Stimulated activated CD4-positive, alpha-beta T cell treated with anti-CD3 and anti-CD28 coated beads, Interleukin-12 subunit alpha, Interleukin-12 subunit beta, amount 100 ng/mL, for 24 hours (primary cell): ENCODE results near the gene RPS2.
"Not testable (repeated sequence)": the region's sequence is repeated elsewhere in the genome, so short reads cannot be mapped to it uniquely, and the experiment has no call there.

Source experiments
- DNase-seq, 2 experiments: peaks; one replicate each; pipeline ENCODE4 v3.0.0-alpha.2; 2020; ENCODE audit warnings: low read depth in 2 of 2

Gene RPS2

GRCh38 chr16:1942047-1942809 lies 22.4 kb downstream of the RPS2 start:
- no peak for DNase-seq

- DNase-seq: no peak
Measured at GRCh38 chr16:1941162-1942046, 23.2 kb downstream of the RPS2 start.

DNA sequence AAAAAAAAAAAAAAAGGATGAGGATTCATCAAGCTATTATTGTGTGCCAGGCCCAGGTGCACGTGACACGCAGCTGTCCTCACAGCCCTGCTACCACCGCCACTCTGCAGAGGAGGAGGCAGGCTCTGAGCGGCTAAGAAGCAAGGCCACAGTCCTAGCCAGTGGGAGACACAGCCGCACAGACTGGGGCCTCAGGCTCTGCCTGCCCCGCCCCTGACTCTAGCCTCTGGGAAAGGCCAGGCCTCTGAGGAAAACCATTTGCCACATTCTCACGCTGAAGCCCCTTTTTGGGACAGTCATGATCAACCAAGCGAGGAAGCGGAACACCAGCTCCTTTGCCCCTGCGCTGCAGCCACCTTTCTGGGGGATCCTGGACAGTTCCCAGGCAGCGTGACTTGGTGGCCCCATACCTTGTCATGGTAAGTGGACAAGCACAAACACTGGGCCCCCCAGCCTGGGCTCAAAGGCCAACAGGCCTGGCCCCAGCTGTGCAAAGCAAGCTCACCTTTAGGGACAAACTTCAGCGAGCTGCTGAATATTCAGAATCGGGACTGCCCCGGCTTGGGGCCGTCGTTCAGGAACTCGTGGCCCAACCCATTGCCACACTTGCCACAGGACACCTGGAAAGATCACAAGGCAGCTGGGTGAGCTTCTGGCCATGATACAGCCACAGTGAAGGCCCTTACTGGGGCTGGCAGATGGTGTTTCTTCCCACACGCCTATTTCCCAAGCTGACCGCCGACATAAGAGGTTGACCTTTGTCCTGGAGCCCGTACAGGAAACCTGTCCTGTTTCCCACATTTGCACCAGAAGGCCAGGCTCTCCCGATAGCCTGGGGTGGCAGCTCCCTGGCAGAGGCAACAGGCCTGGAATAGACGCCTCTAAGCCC lies 24.1 kb downstream of the RPS2 start:
- DNase-seq: no peak

- DNase-seq: not testable (repeated sequence)
Measured at GRCh38 chr16:1939833-1940232, 24.8 kb downstream of the RPS2 start.

GRCh38 chr16:1938910-1939309 lies 25.7 kb downstream of the RPS2 start:
- DNase-seq: no peak

- DNase-seq: no peak
Measured at GRCh38 chr16:1938316-1938715, 26.3 kb downstream of the RPS2 start.

GRCh38 chr16:1936945-1937479 lies 27.6 kb downstream of the RPS2 start:
- DNase-seq: no peak

- no peak for DNase-seq
Measured at GRCh38 chr16:1933097-1933661, 31.4 kb downstream of the RPS2 start.

DNA sequence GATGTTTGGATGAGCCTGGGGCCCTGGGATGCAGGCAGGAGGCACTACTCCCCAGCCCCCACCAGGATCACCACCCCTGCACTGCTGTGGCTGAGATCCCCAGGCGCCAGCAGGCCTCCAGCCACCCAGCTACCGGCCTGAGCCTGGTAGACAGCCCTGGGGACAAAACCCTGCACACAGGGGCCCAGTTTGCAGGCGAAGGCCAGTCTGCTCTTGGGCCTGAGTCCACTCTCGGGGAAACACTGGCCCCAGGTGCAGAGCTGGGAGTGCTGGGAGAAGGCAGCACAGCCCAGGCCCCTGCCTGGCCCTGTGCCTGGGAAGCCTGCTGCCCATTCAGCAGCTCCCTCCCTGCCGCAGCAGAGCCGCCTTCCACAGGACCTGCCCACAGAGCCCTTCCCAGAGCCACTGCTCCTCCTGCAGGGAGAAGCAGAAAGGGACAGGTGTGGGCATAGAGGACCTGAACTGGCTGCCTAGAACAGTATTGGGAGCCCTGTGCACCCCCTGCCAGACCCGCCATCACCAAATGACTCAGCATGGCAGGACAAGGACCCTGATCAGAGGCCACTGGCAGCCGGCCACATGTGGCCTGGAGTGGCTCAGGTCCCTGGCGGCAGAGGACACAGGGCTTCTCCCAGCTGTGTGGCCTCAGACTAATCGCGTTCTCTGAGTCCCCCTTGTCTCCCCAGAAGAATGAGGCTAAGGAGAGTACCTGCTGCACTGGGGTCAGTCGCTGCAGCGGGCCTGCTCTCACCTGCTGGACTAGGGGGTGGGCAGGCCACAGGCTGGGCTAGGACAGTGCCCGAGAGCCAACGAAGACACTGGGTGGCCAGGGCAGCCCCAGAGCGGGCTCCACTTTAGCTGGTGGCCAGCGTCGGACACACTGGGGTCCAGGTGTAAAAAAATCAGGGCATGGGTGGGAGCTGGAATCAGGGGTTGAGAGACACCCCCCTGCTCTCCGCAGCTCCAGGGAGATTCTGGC lies 32.3 kb downstream of the RPS2 start:
- DNase-seq: no peak

GRCh38 chr16:1930338-1930720 lies 34.3 kb downstream of the RPS2 start:
- no peak for DNase-seq

DNA sequence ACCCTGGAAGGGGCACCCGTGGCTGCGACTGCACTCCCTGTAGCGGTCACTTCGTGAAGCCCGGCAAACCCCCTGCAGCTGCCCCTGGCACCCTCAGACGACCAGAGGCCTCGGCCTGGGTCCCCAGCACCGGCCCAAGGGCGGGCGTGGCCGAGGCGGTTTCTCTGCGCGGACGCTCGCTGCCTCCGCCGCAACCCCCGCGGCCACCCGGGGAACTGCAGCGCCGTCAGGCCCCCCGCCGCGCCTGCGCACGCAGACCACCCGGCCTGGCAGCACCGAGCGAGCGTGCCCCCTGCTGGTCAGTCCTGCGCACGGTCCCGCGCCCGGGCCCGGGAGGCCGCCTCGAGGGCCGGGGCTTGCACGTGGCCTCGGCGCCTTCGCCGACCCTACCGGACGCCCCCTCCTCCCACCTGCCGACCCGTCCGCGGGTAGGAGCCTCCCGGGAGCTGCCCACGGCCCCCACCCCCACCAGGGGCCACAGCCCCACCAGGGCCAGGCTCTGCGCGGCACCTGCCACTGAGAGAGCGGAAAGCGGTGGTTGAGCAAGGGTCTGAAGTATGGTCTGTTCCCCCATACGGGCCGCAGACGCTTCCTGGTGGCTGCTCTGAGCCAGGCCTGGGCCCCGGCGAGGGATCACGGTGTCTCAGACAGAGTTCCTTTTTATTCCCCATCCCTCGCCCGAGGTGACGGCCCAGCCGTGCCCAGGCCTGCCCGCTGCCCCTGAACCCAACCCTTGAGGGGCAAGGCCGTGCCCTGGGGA lies 34.9 kb downstream of the RPS2 start:
- peak; percentile 90 for DNase-seq

GRCh38 chr16:1929105-1929504 lies 35.5 kb downstream of the RPS2 start:
- no peak for DNase-seq

GRCh38 chr16:1926271-1926670 lies 38.4 kb downstream of the RPS2 start:
- no peak for DNase-seq

DNA sequence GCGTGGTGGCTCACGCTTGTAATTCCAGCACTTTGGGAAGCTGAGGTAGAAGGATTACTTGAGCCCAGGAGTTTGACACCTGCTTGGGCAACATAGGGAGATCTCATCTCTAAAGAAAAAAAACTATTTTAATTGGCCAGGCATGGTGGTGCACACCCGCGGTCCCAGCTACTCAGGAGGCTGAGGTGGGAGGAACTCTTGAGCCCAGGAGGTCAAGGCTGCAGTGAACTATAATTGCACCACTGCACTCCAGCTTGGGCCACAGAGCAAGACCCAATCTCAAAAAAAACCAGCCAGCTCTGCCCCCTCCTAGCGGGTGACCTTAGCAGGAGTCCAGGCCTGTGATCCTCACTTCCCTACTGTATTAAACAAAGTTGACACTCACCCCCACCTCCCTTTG lies 40.5 kb downstream of the RPS2 start:
- no peak for DNase-seq

GRCh38 chr16:1923299-1924034 lies 41.2 kb downstream of the RPS2 start:
- no peak for DNase-seq

DNA sequence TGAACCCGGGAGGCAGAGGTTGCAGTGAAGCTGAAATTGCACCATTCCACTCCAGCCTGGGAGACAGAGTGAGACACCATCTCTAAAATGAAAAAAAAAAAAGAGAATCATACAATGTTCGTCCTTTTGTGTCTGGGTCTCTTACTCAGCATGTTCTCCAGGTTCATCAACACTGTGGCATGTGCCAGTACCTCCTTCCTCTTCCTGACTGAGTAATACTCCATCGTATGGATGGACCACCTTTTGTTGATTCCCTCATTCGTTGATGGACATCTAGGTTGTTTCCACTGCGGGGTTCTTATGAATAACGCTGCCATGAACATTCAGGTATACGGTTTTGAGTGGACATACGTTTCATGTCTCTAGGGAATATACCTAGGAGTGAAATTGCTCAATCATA lies 42.3 kb downstream of the RPS2 start:
- DNase-seq: no peak

GRCh38 chr16:1920727-1921171 lies 43.9 kb downstream of the RPS2 start:
- no peak for DNase-seq

- DNase-seq: not testable (repeated sequence)
Measured at GRCh38 chr16:1920122-1920521, 44.5 kb downstream of the RPS2 start.
